Subcutaneous abdominal adipose tissue (tissue), 5 donors: ENCODE measurements around the gene C1orf94.

Experiments used
- H3K27ac ChIP-seq: one replicate; pipeline ENCODE4 v1.7.0; 2013; ENCODE audit warnings: low read depth, mild to moderate bottlenecking, inconsistent platforms, low read length, moderate library complexity
- H3K27me3 ChIP-seq, 5 donors: one replicate each; pipeline ENCODE4 v1.7.0; 2013; ENCODE audit warnings: low read length in 5 of 5, inconsistent platforms in 1 of 5; ENCODE audit not compliant: control insufficient read depth in 5 of 5, insufficient read depth in 4 of 5
- H3K36me3 ChIP-seq, 5 donors: one replicate each; pipeline ENCODE4 v1.7.0; 2013; ENCODE audit warnings: low read length in 5 of 5; ENCODE audit not compliant: control insufficient read depth in 5 of 5, insufficient read depth in 5 of 5
- H3K4me1 ChIP-seq, 5 donors: one replicate each; pipeline ENCODE4 v1.7.0; 2013; ENCODE audit warnings: low read length in 5 of 5, mild to moderate bottlenecking in 3 of 5, moderate library complexity in 1 of 5; ENCODE audit not compliant: control insufficient read depth in 5 of 5, insufficient read depth in 5 of 5
- H3K4me3 ChIP-seq, 5 donors: one replicate each; pipeline ENCODE4 v1.7.0; 2013; ENCODE audit warnings: low read length in 5 of 5, low read depth in 1 of 5
- H3K9ac ChIP-seq, 5 donors: one replicate each; pipeline ENCODE4 v1.7.0; 2013; ENCODE audit warnings: low read length in 5 of 5, mild to moderate bottlenecking in 4 of 5, moderate library complexity in 3 of 5
- H3K9me3 ChIP-seq, 5 donors: one replicate each; pipeline ENCODE4 v1.7.0; 2013; ENCODE audit warnings: low read length in 5 of 5; ENCODE audit not compliant: control insufficient read depth in 5 of 5
- donor health status: healthy.
- donor health status: healthy.
- donor health status: healthy.
- donor health status: healthy.
- donor health status: healthy.

Gene C1orf94

GRCh38 chr1:34268311-34268954 is 91.7 kb downstream of the C1orf94 start:
- H3K27ac ChIP-seq = no peak overlapping the region
- no peaks in the 10 kb centered on the region for H3K4me1 ChIP-seq
- H3K9ac ChIP-seq = no peak overlapping the region
- peaks cover 0 to 2% (median 0%) of the 10 kb centered on the region in 5 donors for H3K9me3 ChIP-seq
- no peaks in the 10 kb centered on the region for H3K36me3 ChIP-seq
- peaks cover 5 to 12% (median 11%) of the 10 kb centered on the region in 5 donors for H3K27me3 ChIP-seq
- H3K4me3 ChIP-seq = no peak overlapping the region
